Sigmoid colon (tissue), 7 donors: ENCODE measurements around the gene HDAC4. TPM values are rescaled to one million over a fixed set of nuclear protein-coding genes. Genes with fewer than 3 reads are reported as not detected.

Experiments used
- DNase-seq: peaks from one replicate; pipeline ENCODE4 v3.0.0-alpha.2; 2019
- H3K27ac ChIP-seq, 4 donors: fragments of 200-600 bp; sonication (generic); one replicate each; pipeline ENCODE4 v1.5.1; 2016 to 2019; ENCODE audit warnings: mild to moderate bottlenecking in 1 of 4
- H3K27me3 ChIP-seq, 3 donors: fragments of 200-600 bp; sonication (generic); one replicate each; pipeline ENCODE4 v1.5.1; 2019; ENCODE audit warnings: mild to moderate bottlenecking in 1 of 3
- H3K36me3 ChIP-seq, 4 donors: fragments of 200-600 bp; sonication (generic); one replicate each; pipeline ENCODE4 v1.5.1; 2016 to 2019
- H3K4me1 ChIP-seq, 4 donors: fragments of 200-600 bp; sonication (generic); one replicate each; pipeline ENCODE4 v1.5.1; 2017 to 2019
- H3K4me3 ChIP-seq, 4 donors: fragments of 200-600 bp; sonication (generic); one replicate each; pipeline ENCODE4 v1.5.1; 2017 to 2019; ENCODE audit warnings: mild to moderate bottlenecking in 2 of 4, moderate library complexity in 1 of 4
- H3K9me3 ChIP-seq, 4 donors: fragments of 200-600 bp in 3 of 4; sonication (generic) in 3 of 4; one replicate each; pipeline versions ENCODE4 v1.5.1 to v1.6.1; 2013 to 2019
- EP300 ChIP-seq, 4 donors: sonication (generic); formaldehyde crosslinking; IDR thresholded peaks; one replicate each; pipeline ENCODE4 v1.6.1; 2017; ENCODE audit warnings: antibody characterized with exemption in 4 of 4
- POLR2A ChIP-seq, 2 donors: fragments of 450-650 bp; IDR thresholded peaks; one replicate each; pipeline ENCODE4 v1.6.1; 2016; ENCODE audit warnings: antibody characterized with exemption in 2 of 2, mild to moderate bottlenecking in 2 of 2, moderate library complexity in 2 of 2
- POLR2AphosphoS5 ChIP-seq, 4 donors: sonication (generic); formaldehyde crosslinking; IDR thresholded peaks; one replicate each; pipeline ENCODE4 v1.6.1; 2017; ENCODE audit warnings: antibody characterized with exemption in 4 of 4
- WGBS, 2 donors: extraction: QIAGEN DNeasy Blood & Tissue Kit; methylation state at CpG; one replicate each; pipeline ENCODE4 v1.1.7; 2013; 5-methylcytosine and 5-hydroxymethylcytosine counted together
- intact Hi-C: fragments of 100-400 bp; cut with DNase I; formaldehyde crosslinking; loops from one replicate; pipeline ENCODE4 v1.15.1; 2023
- polyA plus RNA-seq, 3 donors: library from polyadenylated mRNA; stranded (reverse); fragments of 200-250 nt; gene quantifications; one replicate each; pipeline ENCODE4 v1.2.3, GENCODE V29; 2013
- total RNA-seq, 4 donors: library from RNA; depleted of rRNA; stranded (reverse); fragments of >200 nt; gene quantifications; one replicate each; pipeline ENCODE4 v1.1.0, GENCODE V29; 2016
- TF ChIP-seq, protein P1 (sequence below), 4 experiments: fragments of 450-650 bp in 3 of 4; fragments of 200-600 bp in 1 of 4; IDR thresholded peaks; one replicate each; pipeline ENCODE4 v1.5.1; 2016 to 2019; ENCODE audit warnings: antibody characterized with exemption in 4 of 4, mild to moderate bottlenecking in 3 of 4, moderate library complexity in 2 of 4
- donor health status: healthy with polysubstance abuse.
- donor health status: Bipolar disorder and iron deficiency.
- donor health status: healthy.

Gene HDAC4
- total and polyA plus RNA-seq, 7 donors: 1.8 to 196 (median 77.0) TPM

GRCh38 chr2:239135531-239135930 lies 265.3 kb downstream of the HDAC4 start:
- Histone ChIP-seq H3K27ac (no peak overlapping the region), H3K4me3 (no peak overlapping the region), H3K27me3 (no peaks in the 10 kb centered on the region), H3K4me1 (peaks cover 0 to 8% (median 0%) of the 10 kb centered on the region in 4 donors), H3K9me3 (no peaks in the 10 kb centered on the region), H3K36me3 (peaks cover 32 to 100% (median 81%) of the 10 kb centered on the region in 4 donors)
- intact Hi-C loops: no loop called here
- TF ChIP-seq POLR2AphosphoS5 (IDR thresholded peaks at IDR 0.05) (no peak), EP300 (IDR thresholded peaks at IDR 0.05) (no peak), POLR2A (IDR thresholded peaks at IDR 0.05) (no peak)
- TF ChIP-seq, protein P1, sequence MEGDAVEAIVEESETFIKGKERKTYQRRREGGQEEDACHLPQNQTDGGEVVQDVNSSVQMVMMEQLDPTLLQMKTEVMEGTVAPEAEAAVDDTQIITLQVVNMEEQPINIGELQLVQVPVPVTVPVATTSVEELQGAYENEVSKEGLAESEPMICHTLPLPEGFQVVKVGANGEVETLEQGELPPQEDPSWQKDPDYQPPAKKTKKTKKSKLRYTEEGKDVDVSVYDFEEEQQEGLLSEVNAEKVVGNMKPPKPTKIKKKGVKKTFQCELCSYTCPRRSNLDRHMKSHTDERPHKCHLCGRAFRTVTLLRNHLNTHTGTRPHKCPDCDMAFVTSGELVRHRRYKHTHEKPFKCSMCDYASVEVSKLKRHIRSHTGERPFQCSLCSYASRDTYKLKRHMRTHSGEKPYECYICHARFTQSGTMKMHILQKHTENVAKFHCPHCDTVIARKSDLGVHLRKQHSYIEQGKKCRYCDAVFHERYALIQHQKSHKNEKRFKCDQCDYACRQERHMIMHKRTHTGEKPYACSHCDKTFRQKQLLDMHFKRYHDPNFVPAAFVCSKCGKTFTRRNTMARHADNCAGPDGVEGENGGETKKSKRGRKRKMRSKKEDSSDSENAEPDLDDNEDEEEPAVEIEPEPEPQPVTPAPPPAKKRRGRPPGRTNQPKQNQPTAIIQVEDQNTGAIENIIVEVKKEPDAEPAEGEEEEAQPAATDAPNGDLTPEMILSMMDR (IDR thresholded peaks at IDR 0.05): no peak
- WGBS, 2 donors: 94 to 95% methylated on average over 10 of the region's 10 CpGs
- no peak for DNase-seq

DNA sequence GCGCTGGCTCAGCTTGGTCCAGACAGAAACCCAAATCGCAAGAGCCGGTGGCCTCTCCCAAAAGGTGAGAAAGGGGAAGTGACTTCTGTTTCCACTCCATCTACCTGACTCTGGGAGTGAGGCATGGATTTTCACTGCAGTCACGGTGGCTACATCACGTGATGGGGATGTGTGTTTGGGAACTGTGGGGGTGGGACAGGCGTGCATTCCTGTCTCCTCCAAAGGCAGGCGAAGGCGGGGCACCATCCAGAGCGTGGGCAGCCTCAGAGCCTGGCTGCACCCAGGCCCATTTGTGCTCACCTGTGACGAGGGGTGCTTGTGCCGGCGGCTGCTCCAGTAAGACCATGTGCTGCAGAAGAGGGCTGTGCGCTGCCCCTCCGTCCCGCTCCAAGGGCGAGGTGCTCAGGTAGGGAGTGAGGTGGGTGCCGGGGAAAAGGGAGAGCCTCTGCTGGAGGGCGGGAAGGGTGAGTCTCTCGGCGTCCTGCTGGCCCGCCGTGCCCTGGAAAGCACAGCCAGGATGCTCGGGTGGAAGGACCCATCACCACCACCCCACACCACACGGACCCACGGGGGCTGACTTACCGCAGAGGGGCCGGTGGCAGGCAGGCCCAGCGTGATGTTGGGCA lies 266.8 kb downstream of the HDAC4 start:
- DNase-seq: no peak
- TF ChIP-seq POLR2A (IDR thresholded peaks at IDR 0.05): no peak
- TF ChIP-seq EP300 (IDR thresholded peaks at IDR 0.05): no peak
- TF ChIP-seq, protein P1 (IDR thresholded peaks at IDR 0.05): no peak
- H3K27ac ChIP-seq: no peak overlapping the region
- intact Hi-C loops: no loop called here
- peaks cover 0 to 8% (median 0%) of the 10 kb centered on the region in 4 donors for H3K4me1 ChIP-seq
- peaks cover 27 to 100% (median 77%) of the 10 kb centered on the region in 4 donors for H3K36me3 ChIP-seq
- no peaks in the 10 kb centered on the region for H3K27me3 ChIP-seq
- 95 to 96% methylated on average over 28 of the region's 28 CpGs for WGBS, 2 donors
- H3K9me3 ChIP-seq: no peaks in the 10 kb centered on the region
- no peak overlapping the region for H3K4me3 ChIP-seq

DNA sequence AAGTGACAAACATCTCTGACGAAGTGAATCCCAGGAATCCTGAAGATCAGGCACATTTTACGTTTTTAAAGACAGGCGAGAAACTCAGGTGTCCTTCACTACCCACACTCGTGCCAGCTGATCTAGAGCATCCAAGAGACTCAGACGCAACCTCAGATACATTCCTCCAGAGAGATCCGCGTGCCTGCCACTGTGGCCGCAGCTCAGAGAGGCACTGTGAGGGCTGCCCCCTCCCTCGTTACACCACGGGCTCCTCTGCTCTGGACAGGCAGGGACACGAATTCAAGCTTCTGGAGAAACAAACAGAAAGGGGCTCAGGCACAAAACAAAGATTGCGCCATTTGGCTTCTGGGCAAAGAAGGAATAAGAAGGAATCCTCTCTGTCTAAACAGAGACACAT lies 268.0 kb downstream of the HDAC4 start:
- TF ChIP-seq POLR2AphosphoS5 (IDR thresholded peaks at IDR 0.05) (no peak), POLR2A (IDR thresholded peaks at IDR 0.05) (no peak), EP300 (IDR thresholded peaks at IDR 0.05) (no peak)
- TF ChIP-seq, protein P1 (IDR thresholded peaks at IDR 0.05): no peak
- intact Hi-C loops: no loop called here
- DNase-seq: no peak
- no peak overlapping the region for H3K4me3 ChIP-seq
- no peaks in the 10 kb centered on the region for H3K4me1 ChIP-seq
- H3K36me3 ChIP-seq: peaks cover 23 to 100% (median 77%) of the 10 kb centered on the region in 4 donors
- no peak overlapping the region for H3K27ac ChIP-seq
- H3K27me3 ChIP-seq: no peaks in the 10 kb centered on the region
- WGBS, 2 donors: 91 to 95% methylated on average over 12 of the region's 12 CpGs
- no peaks in the 10 kb centered on the region for H3K9me3 ChIP-seq

DNA sequence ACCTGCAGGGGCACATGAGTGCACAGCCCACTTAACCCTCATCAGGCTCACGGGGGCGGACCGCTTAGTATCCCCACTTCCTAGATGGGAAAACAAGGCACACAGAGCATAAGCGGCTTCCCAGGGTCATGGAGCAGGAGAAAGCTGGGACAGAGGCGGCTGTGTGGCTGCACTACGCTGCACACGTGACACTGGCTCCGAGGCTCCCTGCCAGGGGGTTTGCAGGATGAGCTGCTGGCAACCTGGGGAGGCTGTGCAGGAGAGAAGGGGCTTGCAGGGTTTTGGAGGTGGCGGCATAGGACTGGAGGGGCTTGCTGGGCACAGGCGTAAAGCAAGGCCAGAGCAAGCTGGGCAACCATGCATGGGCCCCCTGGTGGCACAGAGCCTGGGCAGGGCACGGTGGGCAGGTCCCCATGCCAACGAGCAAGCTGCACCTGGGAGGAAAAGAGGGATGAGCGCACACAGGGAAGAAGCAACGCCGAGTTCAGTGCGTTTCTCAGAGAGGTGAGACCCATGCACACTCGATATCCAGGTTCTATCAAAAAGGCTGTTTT lies 268.6 kb downstream of the HDAC4 start:
- no peaks in the 10 kb centered on the region for H3K9me3 ChIP-seq
- intact Hi-C loops: no loop called here
- TF ChIP-seq POLR2A (IDR thresholded peaks at IDR 0.05) (no peak), POLR2AphosphoS5 (IDR thresholded peaks at IDR 0.05) (no peak), EP300 (IDR thresholded peaks at IDR 0.05) (no peak)
- TF ChIP-seq, protein P1 (IDR thresholded peaks at IDR 0.05): no peak
- no peak for DNase-seq
- H3K36me3 ChIP-seq: peaks cover 22 to 99% (median 75%) of the 10 kb centered on the region in 4 donors
- 96% methylated on average over 17 of the region's 17 CpGs for WGBS, 2 donors
- H3K4me1 ChIP-seq: no peaks in the 10 kb centered on the region
- no peaks in the 10 kb centered on the region for H3K27me3 ChIP-seq
- H3K27ac ChIP-seq: no peak overlapping the region
- no peak overlapping the region for H3K4me3 ChIP-seq
